H1 (cell line): ENCODE measurements around the gene PRDM1.
A peak's percentile ranks its signal among the peaks of the same experiment; 100 is the strongest.

ENCODE experiments used
- ASH2L ChIP-seq: fragments of 200-600, 300-600 bp; sonication (generic); IDR thresholded peaks from one replicate; pipeline ENCODE4 v1.7.1; 2017; ENCODE audit warnings: low read length
- CBX8 ChIP-seq: fragments of 300-800, 300-1000 bp; sonication (generic); IDR thresholded peaks from 2 replicates; pipeline ENCODE4 v1.7.1; 2016; ENCODE audit warnings: low read depth, low read length, borderline replicate concordance
- EZH2 ChIP-seq: fragments of 200-600 bp; sonication (generic); IDR thresholded peaks from 2 replicates; pipeline ENCODE4 v1.7.1; 2012; ENCODE audit warnings: low read depth, mild to moderate bottlenecking, moderate library complexity, low read length, inconsistent platforms; ENCODE audit not compliant: severe bottlenecking
- GABPA ChIP-seq: IDR thresholded peaks from 2 replicates; pipeline ENCODE4 v1.6.1; 2011; ENCODE audit warnings: mild to moderate bottlenecking, low read length, moderate library complexity, borderline replicate concordance; ENCODE audit not compliant: insufficient read depth
- GTF2F1 ChIP-seq: IDR thresholded peaks from 2 replicates; pipeline ENCODE4 v1.6.1; 2012; ENCODE audit warnings: low read depth, low read length, improper control_type of control experiment, borderline replicate concordance
- NRF1 ChIP-seq: IDR thresholded peaks from 2 replicates; pipeline ENCODE4 v1.6.1; 2011; ENCODE audit warnings: mild to moderate bottlenecking, low read depth, low read length, improper control_type of control experiment
- POLR2A ChIP-seq, 2 experiments: IDR thresholded peaks; 1 replicate in 1 of 2; 2 replicates in 1 of 2; pipeline ENCODE4 v1.6.1; 2011; ENCODE audit warnings: low read depth in 2 of 2, low read length in 2 of 2, mild to moderate bottlenecking in 2 of 2; ENCODE audit errors: control extremely low read depth in 1 of 2
- POLR2AphosphoS5 ChIP-seq: IDR thresholded peaks from 2 replicates; pipeline ENCODE4 v1.6.1; 2011; ENCODE audit warnings: low read depth, low read length
- RAD21 ChIP-seq, 2 experiments: IDR thresholded peaks in 1 of 2; conservative IDR thresholded peaks in 1 of 2; 2 replicates each; pipeline ENCODE4 v1.6.1; 2011; ENCODE audit warnings: low read depth in 2 of 2, low read length in 2 of 2, improper control_type of control experiment in 1 of 2, inconsistent platforms in 1 of 2, mild to moderate bottlenecking in 1 of 2, moderate library complexity in 1 of 2
- RNF2 ChIP-seq: fragments of 200-900, 300-1000 bp; sonication (generic); IDR thresholded peaks from 2 replicates; pipeline ENCODE4 v1.7.1; 2016; ENCODE audit warnings: borderline replicate concordance, low read depth, mild to moderate bottlenecking, antibody characterized with exemption, low read length; ENCODE audit not compliant: poor library complexity, severe bottlenecking; ENCODE audit errors: missing control alignments
- YY1 ChIP-seq: IDR thresholded peaks from 2 replicates; pipeline ENCODE4 v1.6.1; 2011; ENCODE audit warnings: low read depth, mild to moderate bottlenecking, low read length
- TF ChIP-seq, protein P1 (sequence below): IDR thresholded peaks from 2 replicates; pipeline ENCODE4 v1.6.1; 2011; ENCODE audit warnings: low read depth, mild to moderate bottlenecking, low read length; ENCODE audit not compliant: insufficient read depth
- TF ChIP-seq, protein P2 (sequence below), 3 experiments: IDR thresholded peaks; 1 replicate in 2 of 3; 2 replicates in 1 of 3; pipeline versions ENCODE4 v1.5.1 to v1.6.1; 2011; ENCODE audit warnings: low read length in 3 of 3, mild to moderate bottlenecking in 3 of 3, inconsistent platforms in 2 of 3, low read depth in 1 of 3, moderate library complexity in 1 of 3; ENCODE audit not compliant: insufficient read depth in 1 of 3; ENCODE audit errors: control extremely low read depth in 1 of 3
- TF ChIP-seq, protein P3 (sequence below): IDR thresholded peaks from 2 replicates; pipeline ENCODE4 v1.6.1; 2011; ENCODE audit warnings: low read length, improper control_type of control experiment

DNA sequence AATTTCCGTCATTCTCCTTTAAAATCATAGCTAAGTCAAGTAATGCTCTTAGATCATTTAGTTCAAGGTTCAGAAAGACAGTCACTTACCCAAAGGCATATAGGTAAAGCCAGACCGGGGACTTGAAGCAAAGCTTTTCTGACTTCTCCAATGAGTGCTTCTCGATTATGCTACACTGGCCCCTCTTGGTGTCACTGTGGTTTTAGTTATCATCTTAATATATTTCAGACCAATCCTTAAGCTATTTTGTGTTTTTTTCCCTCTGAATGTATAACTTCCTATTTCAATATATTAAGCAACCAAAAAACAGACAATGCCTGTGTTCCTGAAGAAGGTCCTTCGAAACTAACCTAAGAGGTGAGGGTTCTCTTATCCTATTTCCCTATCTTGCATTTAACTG is 3.9 kb downstream of the PRDM1 start:
- TF ChIP-seq, protein P1, sequence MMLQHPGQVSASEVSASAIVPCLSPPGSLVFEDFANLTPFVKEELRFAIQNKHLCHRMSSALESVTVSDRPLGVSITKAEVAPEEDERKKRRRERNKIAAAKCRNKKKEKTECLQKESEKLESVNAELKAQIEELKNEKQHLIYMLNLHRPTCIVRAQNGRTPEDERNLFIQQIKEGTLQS: no peak
- no peak for TF ChIP-seq NRF1
- TF ChIP-seq, protein P2, sequence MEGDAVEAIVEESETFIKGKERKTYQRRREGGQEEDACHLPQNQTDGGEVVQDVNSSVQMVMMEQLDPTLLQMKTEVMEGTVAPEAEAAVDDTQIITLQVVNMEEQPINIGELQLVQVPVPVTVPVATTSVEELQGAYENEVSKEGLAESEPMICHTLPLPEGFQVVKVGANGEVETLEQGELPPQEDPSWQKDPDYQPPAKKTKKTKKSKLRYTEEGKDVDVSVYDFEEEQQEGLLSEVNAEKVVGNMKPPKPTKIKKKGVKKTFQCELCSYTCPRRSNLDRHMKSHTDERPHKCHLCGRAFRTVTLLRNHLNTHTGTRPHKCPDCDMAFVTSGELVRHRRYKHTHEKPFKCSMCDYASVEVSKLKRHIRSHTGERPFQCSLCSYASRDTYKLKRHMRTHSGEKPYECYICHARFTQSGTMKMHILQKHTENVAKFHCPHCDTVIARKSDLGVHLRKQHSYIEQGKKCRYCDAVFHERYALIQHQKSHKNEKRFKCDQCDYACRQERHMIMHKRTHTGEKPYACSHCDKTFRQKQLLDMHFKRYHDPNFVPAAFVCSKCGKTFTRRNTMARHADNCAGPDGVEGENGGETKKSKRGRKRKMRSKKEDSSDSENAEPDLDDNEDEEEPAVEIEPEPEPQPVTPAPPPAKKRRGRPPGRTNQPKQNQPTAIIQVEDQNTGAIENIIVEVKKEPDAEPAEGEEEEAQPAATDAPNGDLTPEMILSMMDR (IDR thresholded peaks at IDR 0.05; ENCODE audit: control extremely low read depth in 1 of 3, insufficient read depth in 1 of 3, low read depth in 1 of 3, low read length in 3 of 3): peak in 1 of 3 experiments; percentile 18; a peak in 2 of 4 replicates
- TF ChIP-seq, protein P3, sequence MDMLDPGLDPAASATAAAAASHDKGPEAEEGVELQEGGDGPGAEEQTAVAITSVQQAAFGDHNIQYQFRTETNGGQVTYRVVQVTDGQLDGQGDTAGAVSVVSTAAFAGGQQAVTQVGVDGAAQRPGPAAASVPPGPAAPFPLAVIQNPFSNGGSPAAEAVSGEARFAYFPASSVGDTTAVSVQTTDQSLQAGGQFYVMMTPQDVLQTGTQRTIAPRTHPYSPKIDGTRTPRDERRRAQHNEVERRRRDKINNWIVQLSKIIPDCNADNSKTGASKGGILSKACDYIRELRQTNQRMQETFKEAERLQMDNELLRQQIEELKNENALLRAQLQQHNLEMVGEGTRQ: no peak
- TF ChIP-seq YY1: no peak
- TF ChIP-seq EZH2: no peak
- TF ChIP-seq POLR2A (IDR thresholded peaks at IDR 0.05; ENCODE audit: control extremely low read depth in 1 of 2, low read depth in 2 of 2, low read length in 2 of 2): no peak
- TF ChIP-seq CBX8: no peak
- no peak for TF ChIP-seq POLR2AphosphoS5
- TF ChIP-seq ASH2L: no peak
- no peak for TF ChIP-seq GTF2F1
- peak; percentile 50 to 56; a peak in 3 of 4 replicates for TF ChIP-seq RAD21 (IDR thresholded peaks at IDR 0.05 in 1 of 2, conservative IDR thresholded peaks at IDR 0.05 in 1 of 2; ENCODE audit: low read depth in 2 of 2, low read length in 2 of 2)
- TF ChIP-seq RNF2: no peak
- TF ChIP-seq GABPA: no peak
